Endothelial cell of umbilical vein (primary cell): ENCODE data around the gene CASK. TPM values are rescaled to one million over a fixed set of nuclear protein-coding genes. Genes with fewer than 3 reads are reported as not detected.

Experiments
- BruUV-seq: library from RNA; stranded (reverse); fragments of 400-500 nt; replicated peaks from 2 replicates; lab custom pipeline; 2021; lab: Mats Ljungman, UMichigan
- CTCF ChIA-PET: fragments of 300-600, 350-600 bp; sonication (Branson Sonifier 250); formaldehyde crosslinking; loops from one replicate; lab custom pipeline; 2021; ENCODE audit warnings: antibody characterized with exemption, inconsistent platforms; lab: Charles Lee
- POLR2A ChIA-PET: fragments of 300-600, 350-600 bp; sonication (Branson Sonifier 250); formaldehyde crosslinking; loops from one replicate; lab custom pipeline; 2021; ENCODE audit warnings: antibody characterized with exemption, inconsistent platforms; lab: Charles Lee
- DNase-seq: peaks from one replicate; pipeline ENCODE4 v3.0.0-alpha.2; 2011; ENCODE audit warnings: low read depth, low spot score
- FAIRE-seq: peaks from 2 replicates; lab custom pipeline; 2011; peaks lifted over from hg19 to GRCh38; lab: Jason Lieb, UNC
- H2AFZ ChIP-seq: 2 replicates; pipeline ENCODE4 v1.6.0; 2012; ENCODE audit warnings: low read depth, low read length, control low read depth, inconsistent platforms
- H3K27ac ChIP-seq: 2 replicates; pipeline ENCODE4 v1.5.1; 2011; ENCODE audit warnings: low read depth, mild to moderate bottlenecking, control low read depth, low read length, moderate library complexity; ENCODE audit not compliant: insufficient read depth
- H3K27me3 ChIP-seq, 2 experiments: 2 replicates each; pipeline versions ENCODE4 v1.6.0 to v1.6.1; 2011; ENCODE audit warnings: low read length in 2 of 2, mixed read lengths in 1 of 2; ENCODE audit not compliant: control insufficient read depth in 2 of 2, insufficient read depth in 2 of 2
- H3K36me3 ChIP-seq, 2 experiments: 2 replicates in 1 of 2; 3 replicates in 1 of 2; pipeline ENCODE4 v1.5.1; 2011; ENCODE audit warnings: low read length in 2 of 2, mild to moderate bottlenecking in 1 of 2, moderate library complexity in 1 of 2; ENCODE audit not compliant: control insufficient read depth in 2 of 2, insufficient read depth in 2 of 2; ENCODE audit errors: extremely low read depth in 1 of 2
- H3K4me1 ChIP-seq: 3 replicates; pipeline ENCODE4 v1.5.1; 2011; ENCODE audit warnings: mild to moderate bottlenecking, low read length; ENCODE audit not compliant: control insufficient read depth, insufficient read depth; ENCODE audit errors: extremely low read depth
- H3K4me2 ChIP-seq: 2 replicates; pipeline ENCODE4 v1.6.1; 2011; ENCODE audit warnings: low read length, control low read depth, mixed read lengths; ENCODE audit not compliant: insufficient read depth
- H3K4me3 ChIP-seq, 3 experiments: fragments of 200-600 bp in 1 of 3; sonication (generic), shearing (Covaris generic) in 1 of 3; replicated peaks in 1 of 3; 2 replicates each; pipeline ENCODE4 v1.5.1; 2011 to 2016; ENCODE audit warnings: control low read depth in 3 of 3, low read length in 3 of 3, mild to moderate bottlenecking in 2 of 3, inconsistent platforms in 1 of 3, low read depth in 1 of 3, moderate library complexity in 1 of 3; ENCODE audit not compliant: insufficient read depth in 1 of 3
- H3K79me2 ChIP-seq: 2 replicates; pipeline ENCODE4 v1.6.0; 2012; ENCODE audit warnings: low read length, inconsistent platforms; ENCODE audit not compliant: control insufficient read depth, insufficient read depth
- H3K9ac ChIP-seq: replicated peaks from 2 replicates; pipeline ENCODE3; 2011; ENCODE audit warnings: low read length, control low read depth; ENCODE audit not compliant: insufficient read depth; ENCODE audit errors: extremely low read depth
- H3K9me1 ChIP-seq: replicated peaks from 3 replicates; pipeline ENCODE4 v1.6.0; 2011; ENCODE audit warnings: mild to moderate bottlenecking, low read length; ENCODE audit not compliant: control insufficient read depth, insufficient read depth; ENCODE audit errors: extremely low read depth
- H3K9me3 ChIP-seq: replicated peaks from 2 replicates; pipeline ENCODE4 v1.5.1; 2012; ENCODE audit warnings: low read length, inconsistent platforms; ENCODE audit not compliant: control insufficient read depth, insufficient read depth
- H4K20me1 ChIP-seq: replicated peaks from 2 replicates; pipeline ENCODE3; 2011; ENCODE audit warnings: mild to moderate bottlenecking, low read length; ENCODE audit not compliant: control insufficient read depth, insufficient read depth; ENCODE audit errors: extremely low read depth
- EZH2 ChIP-seq: IDR thresholded peaks from 2 replicates; pipeline ENCODE4 v1.6.1; 2012; ENCODE audit warnings: borderline replicate concordance, low read depth, mild to moderate bottlenecking, moderate library complexity, low read length, inconsistent platforms; ENCODE audit not compliant: severe bottlenecking
- FOS ChIP-seq: IDR thresholded peaks from 2 replicates; pipeline ENCODE4 v1.6.1; 2011; ENCODE audit warnings: mild to moderate bottlenecking, low read length, moderate library complexity, borderline replicate concordance; ENCODE audit not compliant: insufficient read depth
- GATA2 ChIP-seq: IDR thresholded peaks from 2 replicates; pipeline ENCODE4 v1.7.0; 2011; ENCODE audit warnings: low read depth, mild to moderate bottlenecking, moderate library complexity, mixed read lengths, low read length; ENCODE audit not compliant: insufficient read length, insufficient read depth
- JUN ChIP-seq: IDR thresholded peaks from 2 replicates; pipeline ENCODE4 v1.6.1; 2011; ENCODE audit warnings: borderline replicate concordance, low read depth; ENCODE audit not compliant: insufficient read length, insufficient read depth
- MYC ChIP-seq: IDR thresholded peaks from one replicate; pipeline ENCODE4 v1.6.1; 2011; ENCODE audit warnings: mild to moderate bottlenecking, low read depth, low read length
- POLR2A ChIP-seq: IDR thresholded peaks from 2 replicates; pipeline ENCODE4 v1.6.1; 2012; ENCODE audit warnings: low read depth, mild to moderate bottlenecking, control low read depth, low read length
- POLR2AphosphoS5 ChIP-seq: IDR thresholded peaks from 2 replicates; pipeline ENCODE4 v1.6.1; 2012; ENCODE audit warnings: low read depth, mild to moderate bottlenecking, control low read depth, low read length, moderate library complexity; ENCODE audit not compliant: insufficient read depth
- dilution Hi-C: fragments of 300-500 bp; cut with MboI; formaldehyde crosslinking; loops from one replicate; pipeline ENCODE4 v1.15.0; 2019; ENCODE audit warnings: low sequenced_read_pairs; ENCODE audit not compliant: extremely low pct_ligation_motif_present
- intact Hi-C: fragments of 100-400 bp; cut with micrococcal nuclease; formaldehyde crosslinking; loops from one replicate; pipeline ENCODE4 v1.10.0; 2022
- polyA plus RNA-seq, 4 experiments: library from polyadenylated mRNA; depleted of rRNA in 3 of 4; stranded (reverse) in 3 of 4; unstranded in 1 of 4; fragments of >200 nt; gene quantifications; 2 replicates each; pipeline versions ENCODE4 v1.2.1 to v1.2.3, GENCODE V29; 2011 to 2012; ENCODE audit warnings: missing spikeins in 1 of 4
- total RNA-seq: library from RNA; stranded (reverse); gene quantifications from 2 replicates; pipeline ENCODE4 v1.2.3, GENCODE V29; 2021
- TF ChIP-seq, protein P1 (sequence below), 2 donors: IDR thresholded peaks; 1 replicate in 1 of 2; 2 replicates in 1 of 2; pipeline ENCODE4 v1.5.1; 2011; ENCODE audit warnings: low read length in 2 of 2, mild to moderate bottlenecking in 2 of 2, moderate library complexity in 2 of 2, control low read depth in 1 of 2, inconsistent platforms in 1 of 2, low read depth in 1 of 2; ENCODE audit not compliant: insufficient read depth in 1 of 2; ENCODE audit errors: extremely low read depth in 1 of 2
- TF ChIP-seq, protein P2 (sequence below): IDR thresholded peaks from 2 replicates; pipeline ENCODE4 v1.6.1; 2011; ENCODE audit not compliant: insufficient read depth, insufficient read length

Gene CASK
- total and polyA plus RNA-seq, 2 donors (not counting 3 experiments of a cell fraction or from before 2014, with no cell fraction given) = 6.4 to 30.4 TPM

DNA sequence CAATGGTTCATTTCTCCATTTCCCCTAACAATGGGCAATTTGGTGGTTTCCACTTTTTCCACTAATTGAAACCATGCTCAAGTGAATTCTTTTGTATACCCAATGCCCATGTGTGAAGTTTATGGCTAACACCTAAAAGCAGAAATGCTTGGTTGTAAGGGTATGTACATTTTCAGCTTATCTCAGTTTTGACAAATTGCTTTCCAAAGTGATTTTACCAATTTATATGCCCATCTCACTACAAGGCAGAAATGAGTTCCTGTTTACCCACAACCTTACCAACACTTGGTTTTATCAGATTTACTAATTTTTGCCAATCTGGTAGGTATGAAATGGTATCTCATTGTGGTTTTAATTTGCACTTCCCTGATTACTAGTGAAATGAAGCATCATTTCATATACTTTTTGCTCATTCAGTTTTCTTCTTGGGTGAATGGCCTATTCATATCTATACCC lies 219.8 kb downstream of the CASK start:
- Histone ChIP-seq H3K27me3 (no peaks in the 10 kb centered on the region), H3K4me2 (no peak overlapping the region), H3K36me3 (no peaks in the 10 kb centered on the region), H3K27ac (no peak overlapping the region), H3K4me1 (no peaks in the 10 kb centered on the region), H3K9me3 (no peaks in the 10 kb centered on the region), H3K4me3 (no peak overlapping the region), H3K79me2 (no peaks in the 10 kb centered on the region), H4K20me1 (no peaks in the 10 kb centered on the region), H3K9me1 (no peaks in the 10 kb centered on the region), H3K9ac (no peak overlapping the region), H2AFZ (no peak overlapping the region)
- CTCF ChIA-PET = interaction anchor here (0.7 kb wide), 1 partner anchor 70 kb away, joined by 3 read pairs; no protein-coding TSS in a partner anchor
- POLR2A ChIA-PET = no interaction called here
- FAIRE-seq (no peak), DNase-seq (no peak)
- intact Hi-C loops (no loop called here), dilution Hi-C loops (no loop called here)
- no TSS peak for BruUV-seq
- TF ChIP-seq POLR2AphosphoS5 = no peak
- TF ChIP-seq FOS = no peak
- TF ChIP-seq, protein P1, sequence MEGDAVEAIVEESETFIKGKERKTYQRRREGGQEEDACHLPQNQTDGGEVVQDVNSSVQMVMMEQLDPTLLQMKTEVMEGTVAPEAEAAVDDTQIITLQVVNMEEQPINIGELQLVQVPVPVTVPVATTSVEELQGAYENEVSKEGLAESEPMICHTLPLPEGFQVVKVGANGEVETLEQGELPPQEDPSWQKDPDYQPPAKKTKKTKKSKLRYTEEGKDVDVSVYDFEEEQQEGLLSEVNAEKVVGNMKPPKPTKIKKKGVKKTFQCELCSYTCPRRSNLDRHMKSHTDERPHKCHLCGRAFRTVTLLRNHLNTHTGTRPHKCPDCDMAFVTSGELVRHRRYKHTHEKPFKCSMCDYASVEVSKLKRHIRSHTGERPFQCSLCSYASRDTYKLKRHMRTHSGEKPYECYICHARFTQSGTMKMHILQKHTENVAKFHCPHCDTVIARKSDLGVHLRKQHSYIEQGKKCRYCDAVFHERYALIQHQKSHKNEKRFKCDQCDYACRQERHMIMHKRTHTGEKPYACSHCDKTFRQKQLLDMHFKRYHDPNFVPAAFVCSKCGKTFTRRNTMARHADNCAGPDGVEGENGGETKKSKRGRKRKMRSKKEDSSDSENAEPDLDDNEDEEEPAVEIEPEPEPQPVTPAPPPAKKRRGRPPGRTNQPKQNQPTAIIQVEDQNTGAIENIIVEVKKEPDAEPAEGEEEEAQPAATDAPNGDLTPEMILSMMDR (IDR thresholded peaks at IDR 0.05; ENCODE audit: extremely low read depth in 1 of 2, insufficient read depth in 1 of 2, low read depth in 1 of 2, low read length in 2 of 2) = no peak
- no peak for TF ChIP-seq MYC
- TF ChIP-seq JUN = no peak
- no peak for TF ChIP-seq EZH2
- no peak for TF ChIP-seq POLR2A
- TF ChIP-seq, protein P2, sequence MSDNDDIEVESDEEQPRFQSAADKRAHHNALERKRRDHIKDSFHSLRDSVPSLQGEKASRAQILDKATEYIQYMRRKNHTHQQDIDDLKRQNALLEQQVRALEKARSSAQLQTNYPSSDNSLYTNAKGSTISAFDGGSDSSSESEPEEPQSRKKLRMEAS = no peak
- no peak for TF ChIP-seq GATA2
